Smooth muscle cell (in vitro differentiated cells): Measurements from ENCODE around the gene PRSS2. TPM values are rescaled to one million over a fixed set of nuclear protein-coding genes. Genes with fewer than 3 reads are reported as not detected.
"Not testable (repeated sequence)": the region's sequence is repeated elsewhere in the genome, so short reads cannot be mapped to it uniquely, and the experiment has no call there.

Experiments used
- DNase-seq: peaks from one replicate; lab custom pipeline; 2025; ENCODE audit not compliant: unreplicated experiment; lab: John Stamatoyannopoulos, UW
- H2AFZ ChIP-seq: fragments of 200-600 bp; sonication (generic); 2 replicates; pipeline ENCODE4 v1.6.0; 2016; ENCODE audit warnings: antibody characterized with exemption, low read depth, mild to moderate bottlenecking
- H3F3A ChIP-seq: fragments of 200-600 bp; sonication (generic); 2 replicates; pipeline ENCODE4 v1.6.0; 2017; ENCODE audit warnings: antibody characterized with exemption, low read depth
- H3K27ac ChIP-seq: fragments of 200-600 bp; sonication (generic); 2 replicates; pipeline ENCODE4 v1.5.1; 2016; ENCODE audit warnings: low read depth, mild to moderate bottlenecking
- H3K27me3 ChIP-seq: fragments of 200-600 bp; sonication (generic); 2 replicates; pipeline ENCODE4 v1.6.1; 2016; ENCODE audit warnings: low read depth, mild to moderate bottlenecking
- H3K36me3 ChIP-seq: fragments of 200-600 bp; sonication (generic); 2 replicates; pipeline ENCODE4 v1.5.1; 2016; ENCODE audit warnings: low read depth
- H3K4me1 ChIP-seq: fragments of 200-600 bp; sonication (generic); 2 replicates; pipeline ENCODE4 v1.5.1; 2016; ENCODE audit warnings: low read depth
- H3K4me2 ChIP-seq: fragments of 200-600 bp; sonication (generic); 2 replicates; pipeline ENCODE4 v1.6.0; 2016; ENCODE audit warnings: mild to moderate bottlenecking
- H3K4me3 ChIP-seq: fragments of 200-600 bp; sonication (generic); 2 replicates; pipeline ENCODE4 v1.5.1; 2016; ENCODE audit warnings: mild to moderate bottlenecking
- H3K79me2 ChIP-seq: fragments of 200-600 bp; sonication (generic); 2 replicates; pipeline ENCODE4 v1.6.0; 2016; ENCODE audit warnings: low read depth, mild to moderate bottlenecking
- H3K9ac ChIP-seq: fragments of 200-600 bp; sonication (generic); 2 replicates; pipeline ENCODE4 v1.6.0; 2016; ENCODE audit warnings: low read depth
- H3K9me3 ChIP-seq: fragments of 200-600 bp; sonication (generic); replicated peaks from 2 replicates; pipeline ENCODE4 v1.5.1; 2016; ENCODE audit warnings: low read depth
- H4K20me1 ChIP-seq: fragments of 200-600 bp; sonication (generic); 2 replicates; pipeline ENCODE4 v1.6.0; 2016; ENCODE audit warnings: low read depth
- CTCF ChIP-seq: fragments of 200-600 bp; sonication (generic); IDR thresholded peaks from 2 replicates; pipeline ENCODE4 v1.5.1; 2017; ENCODE audit warnings: borderline replicate concordance, mild to moderate bottlenecking, antibody characterized with exemption; ENCODE audit not compliant: insufficient read depth, poor library complexity, severe bottlenecking
- WGBS: methylation state at CpG from one replicate; pipeline ENCODE4 v1.1.7; 2016; ENCODE audit warnings: low lambda C conversion rate; 5-methylcytosine and 5-hydroxymethylcytosine counted together
- polyA plus RNA-seq: library from polyadenylated mRNA; unstranded; fragments of >200 nt; fragmentation: Nextera tagmentation; extraction: Ambion mirVana; gene quantifications from 2 replicates; pipeline ENCODE4 v1.2.1, GENCODE V29; 2016
- total RNA-seq: library from RNA; depleted of rRNA; stranded (reverse); fragments of >200 nt; gene quantifications from 2 replicates; pipeline ENCODE4 v1.2.3, GENCODE V29; 2014

The PRSS2 gene
- total and polyA plus RNA-seq, 2 experiments from 2014 or later = not detected

- no peak for TF ChIP-seq CTCF
- no peaks in the 10 kb centered on the region for H3F3A ChIP-seq
- no peak overlapping the region for H3K27ac ChIP-seq
- no peak overlapping the region for H3K4me2 ChIP-seq
- no peaks in the 10 kb centered on the region for H3K36me3 ChIP-seq
- H3K4me1 ChIP-seq = no peaks in the 10 kb centered on the region
- H3K79me2 ChIP-seq = no peaks in the 10 kb centered on the region
- 71% methylated on average over 1 of the region's 1 CpG for WGBS
- H4K20me1 ChIP-seq = no peaks in the 10 kb centered on the region
- no peaks in the 10 kb centered on the region for H3K27me3 ChIP-seq
- no peak overlapping the region for H3K9ac ChIP-seq
- DNase-seq = no peak
- no peak overlapping the region for H2AFZ ChIP-seq
- no peak overlapping the region for H3K4me3 ChIP-seq
- no peaks in the 10 kb centered on the region for H3K9me3 ChIP-seq
Measured at GRCh38 chr7:142762104-142762503, 8.7 kb upstream of the PRSS2 start.

GRCh38 chr7:142767451-142767850 is 3.3 kb upstream of the PRSS2 start:
- no peaks in the 10 kb centered on the region for H4K20me1 ChIP-seq

GRCh38 chr7:142767861-142768260 is 2.9 kb upstream of the PRSS2 start:
- Histone ChIP-seq H3K36me3 (no peaks in the 10 kb centered on the region), H2AFZ (no peak overlapping the region), H3K9me3 (no peaks in the 10 kb centered on the region), H3F3A (no peaks in the 10 kb centered on the region), H4K20me1 (no peaks in the 10 kb centered on the region), H3K27me3 (peaks cover 18% of the 10 kb centered on the region), H3K4me2 (no peak overlapping the region), H3K79me2 (no peaks in the 10 kb centered on the region), H3K27ac (no peak overlapping the region), H3K9ac (no peak overlapping the region), H3K4me3 (no peak overlapping the region), H3K4me1 (no peaks in the 10 kb centered on the region)
- WGBS = 82% methylated on average over 1 of the region's 1 CpG
- no peak for TF ChIP-seq CTCF
- DNase-seq = no peak

More at GRCh38 chr7:142767451-142767850, 3.3 kb upstream of the PRSS2 start:
- H3F3A ChIP-seq = no peaks in the 10 kb centered on the region
- H3K4me3 ChIP-seq = no peak overlapping the region
- H3K9me3 ChIP-seq = no peaks in the 10 kb centered on the region
- H3K27me3 ChIP-seq = peaks cover 18% of the 10 kb centered on the region
- TF ChIP-seq CTCF = no peak
- no peaks in the 10 kb centered on the region for H3K79me2 ChIP-seq
- no peak overlapping the region for H2AFZ ChIP-seq
- H3K4me2 ChIP-seq = no peak overlapping the region
- no peak overlapping the region for H3K9ac ChIP-seq
- H3K4me1 ChIP-seq = no peaks in the 10 kb centered on the region
- DNase-seq = no peak
- 65% methylated on average over 3 of the region's 3 CpGs for WGBS
- no peak overlapping the region for H3K27ac ChIP-seq
- H3K36me3 ChIP-seq = no peaks in the 10 kb centered on the region

- not testable (repeated sequence) for H3K27ac ChIP-seq, H3K4me1 ChIP-seq, DNase-seq, H3K4me3 ChIP-seq, H3K4me2 ChIP-seq, H3K79me2 ChIP-seq, H2AFZ ChIP-seq, H3K36me3 ChIP-seq, H3F3A ChIP-seq, H3K9ac ChIP-seq, H3K9me3 ChIP-seq, H4K20me1 ChIP-seq
- peaks cover 18% of the 10 kb centered on the region for H3K27me3 ChIP-seq
- 83% methylated on average over 3 of the region's 3 CpGs for WGBS
Measured at GRCh38 chr7:142768885-142769284, 1.9 kb upstream of the PRSS2 start.
